Stimulated activated CD4-positive, alpha-beta T cell treated with anti-CD3 and anti-CD28 coated beads, Interleukin-4, amount 100 ng/mL, for 24 hours (primary cell): Measurements from ENCODE around the gene THEM4.

Experiments used
- DNase-seq: peaks from one replicate; pipeline ENCODE4 v3.0.0-alpha.2; 2020

THEM4 gene

DNA sequence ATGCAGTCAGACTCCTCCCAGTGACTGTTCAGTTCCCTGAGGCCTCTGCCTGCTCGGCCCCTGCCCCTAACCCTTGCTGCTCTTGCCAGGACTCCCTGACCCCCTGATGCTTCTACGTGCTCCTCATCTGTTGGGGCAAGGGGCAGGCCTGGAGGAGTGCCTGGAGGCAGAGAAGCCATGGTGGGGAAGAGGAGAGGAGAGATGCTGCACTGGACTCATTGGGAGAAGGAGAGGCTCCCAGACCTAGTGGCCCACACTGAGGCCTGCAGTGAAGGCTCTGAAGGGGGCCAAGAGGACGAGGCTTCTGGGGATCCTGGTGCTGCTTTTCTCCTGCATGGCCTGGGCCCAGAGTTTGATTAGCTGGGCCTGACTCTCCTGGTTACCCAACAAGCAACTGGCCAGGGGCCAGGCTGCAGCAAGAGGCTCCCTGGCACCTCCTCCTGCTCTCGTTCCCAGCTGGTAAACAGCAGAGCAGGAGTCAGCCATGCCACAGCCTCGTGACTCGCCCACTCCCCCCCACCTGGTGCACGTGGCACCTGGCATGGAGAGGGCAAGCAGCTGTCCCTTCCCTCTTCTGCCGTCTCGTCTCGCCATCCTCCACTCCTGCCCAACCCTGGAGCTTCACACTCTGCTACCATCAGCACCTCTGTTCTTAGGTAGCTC lies 76.9 kb downstream of the THEM4 start:
- no peak for DNase-seq

DNA sequence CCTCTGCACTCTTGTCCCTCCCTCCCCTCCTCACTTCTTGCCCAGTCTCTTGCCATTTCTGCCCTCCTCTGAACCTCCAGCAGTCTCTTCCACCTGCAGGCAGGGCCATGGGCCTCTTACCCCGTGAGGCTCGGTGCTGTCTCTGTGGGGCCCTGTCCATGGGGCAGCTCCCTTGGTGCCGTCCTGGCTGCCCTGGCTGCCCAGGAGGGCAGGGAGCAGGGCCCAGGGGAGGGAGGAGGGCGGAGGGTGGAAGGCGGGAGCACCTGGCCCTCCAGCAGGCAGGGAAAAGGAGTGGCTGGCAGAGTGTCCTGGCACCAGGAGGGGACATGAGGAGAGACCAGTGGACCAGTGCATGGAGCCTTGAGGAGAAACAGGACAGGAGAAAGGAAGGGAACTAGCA lies 77.7 kb downstream of the THEM4 start, which contains the start of gene RORC:
Gene RORC (minus strand): TSS at position 198 of the 400 bp plus-strand sequence. CDS start 38 bp downstream, at position 160.
- DNase-seq: no peak

DNA sequence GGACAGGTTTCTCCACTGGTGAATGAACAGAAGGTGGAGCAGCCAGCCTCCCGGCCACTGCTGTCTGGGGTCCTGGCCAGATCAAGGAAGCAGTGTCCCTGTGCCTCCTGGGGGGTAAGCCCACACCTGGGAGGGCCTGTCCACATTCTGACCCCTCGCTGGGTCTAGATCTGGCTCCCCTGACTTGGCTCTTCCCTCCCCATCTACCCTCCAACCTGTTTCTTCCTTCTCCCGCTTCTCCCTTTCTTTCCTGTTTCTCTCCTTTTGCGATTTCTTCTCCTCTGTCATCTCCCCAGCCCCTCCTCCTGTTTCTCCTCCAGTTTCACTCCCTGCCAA lies 78.1 kb downstream of the THEM4 start:
- no peak for DNase-seq

DNA sequence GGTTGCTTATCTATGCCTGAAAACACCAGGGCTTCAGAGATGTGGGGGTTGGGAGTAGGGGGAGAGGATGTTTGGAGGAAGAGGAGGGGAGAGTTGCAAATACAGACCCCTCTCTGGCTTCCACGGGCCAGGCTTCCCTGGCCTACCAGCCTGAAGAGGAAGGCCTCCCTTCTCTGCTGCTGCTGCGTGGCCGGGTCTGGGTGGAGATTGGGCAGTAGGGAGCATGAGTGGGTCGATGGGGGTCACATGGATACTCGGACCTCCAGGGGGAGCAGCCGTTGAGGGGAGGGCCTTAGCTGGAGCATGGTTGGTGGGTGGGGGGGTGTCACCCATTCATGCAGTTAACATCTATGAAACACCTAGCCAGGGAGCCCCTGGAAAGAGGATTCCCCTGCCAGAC lies 79.3 kb downstream of the THEM4 start:
- no peak for DNase-seq

DNA sequence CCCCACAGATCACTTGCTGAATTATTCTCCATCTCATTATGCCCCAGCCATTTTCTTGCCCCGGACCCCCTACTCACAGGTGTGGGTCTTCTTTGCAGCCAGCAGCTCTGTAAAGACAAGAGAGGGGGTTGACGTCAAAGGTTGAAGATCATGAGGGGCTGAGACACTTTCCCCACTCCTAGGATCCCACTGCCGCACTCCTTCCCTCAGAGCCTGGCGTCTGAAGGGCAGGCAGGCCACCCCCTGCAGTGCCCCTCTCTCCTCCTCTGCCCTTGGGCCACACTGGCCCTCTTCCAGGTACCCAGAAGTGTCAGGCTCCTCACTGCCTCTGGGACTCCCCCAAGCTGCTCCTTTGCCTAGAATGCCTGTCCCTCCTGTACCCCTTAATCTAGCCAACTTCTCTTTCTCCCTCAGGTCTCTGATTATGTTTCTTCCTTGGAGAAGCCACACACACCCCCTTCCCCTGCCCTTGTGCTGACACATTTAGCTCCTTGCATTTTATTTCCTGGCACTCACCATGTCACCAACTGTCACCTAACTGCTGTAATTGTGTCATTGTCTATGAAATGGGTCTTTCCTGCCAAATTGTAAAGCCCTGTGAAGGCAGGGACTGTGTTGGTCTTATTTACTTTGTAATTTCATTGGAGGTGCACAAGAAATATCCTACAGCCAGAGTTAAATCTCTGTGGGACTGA lies 79.8 kb downstream of the THEM4 start:
- DNase-seq: no peak

DNA sequence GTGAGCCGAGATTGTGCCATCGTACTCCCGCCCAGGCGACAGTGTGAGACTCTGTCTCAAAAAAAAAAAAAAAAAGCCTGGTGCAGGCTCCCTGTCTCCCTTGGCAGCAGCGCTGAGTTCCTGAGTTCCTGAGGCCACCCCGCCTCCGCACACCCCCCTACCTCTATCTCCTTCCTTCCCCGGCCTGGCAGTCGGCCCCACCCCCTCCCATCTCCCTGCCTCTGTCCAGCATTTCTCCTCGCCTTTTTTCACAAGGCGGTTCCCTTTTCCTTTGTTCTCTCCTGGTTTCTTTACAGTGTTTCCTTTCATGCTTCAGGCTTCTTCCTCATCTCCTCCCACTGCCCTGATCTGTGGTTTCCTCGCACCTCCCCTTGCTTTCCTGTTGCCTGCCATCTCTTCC lies 80.4 kb downstream of the THEM4 start:
- no peak for DNase-seq

DNA sequence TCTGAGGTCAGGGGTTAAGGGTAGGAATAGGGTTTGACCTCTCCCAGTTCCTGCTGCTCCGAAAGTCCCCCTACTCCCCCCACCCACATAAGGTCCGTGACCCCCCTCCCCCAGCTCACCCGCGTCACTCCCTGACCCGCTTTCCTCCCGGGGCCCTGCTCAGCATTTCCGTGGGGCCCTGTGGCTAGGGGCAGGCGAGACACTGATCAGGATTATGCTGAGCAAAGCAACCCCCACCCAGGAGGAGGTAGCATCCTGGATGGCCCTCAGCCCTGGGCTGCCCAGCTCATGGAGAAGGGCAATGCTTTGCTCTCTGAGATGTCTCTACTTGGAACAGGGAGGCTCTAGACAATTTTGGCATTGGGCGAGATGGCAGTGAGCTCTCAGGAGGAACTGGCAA lies 81.5 kb downstream of the THEM4 start:
- DNase-seq: no peak

DNA sequence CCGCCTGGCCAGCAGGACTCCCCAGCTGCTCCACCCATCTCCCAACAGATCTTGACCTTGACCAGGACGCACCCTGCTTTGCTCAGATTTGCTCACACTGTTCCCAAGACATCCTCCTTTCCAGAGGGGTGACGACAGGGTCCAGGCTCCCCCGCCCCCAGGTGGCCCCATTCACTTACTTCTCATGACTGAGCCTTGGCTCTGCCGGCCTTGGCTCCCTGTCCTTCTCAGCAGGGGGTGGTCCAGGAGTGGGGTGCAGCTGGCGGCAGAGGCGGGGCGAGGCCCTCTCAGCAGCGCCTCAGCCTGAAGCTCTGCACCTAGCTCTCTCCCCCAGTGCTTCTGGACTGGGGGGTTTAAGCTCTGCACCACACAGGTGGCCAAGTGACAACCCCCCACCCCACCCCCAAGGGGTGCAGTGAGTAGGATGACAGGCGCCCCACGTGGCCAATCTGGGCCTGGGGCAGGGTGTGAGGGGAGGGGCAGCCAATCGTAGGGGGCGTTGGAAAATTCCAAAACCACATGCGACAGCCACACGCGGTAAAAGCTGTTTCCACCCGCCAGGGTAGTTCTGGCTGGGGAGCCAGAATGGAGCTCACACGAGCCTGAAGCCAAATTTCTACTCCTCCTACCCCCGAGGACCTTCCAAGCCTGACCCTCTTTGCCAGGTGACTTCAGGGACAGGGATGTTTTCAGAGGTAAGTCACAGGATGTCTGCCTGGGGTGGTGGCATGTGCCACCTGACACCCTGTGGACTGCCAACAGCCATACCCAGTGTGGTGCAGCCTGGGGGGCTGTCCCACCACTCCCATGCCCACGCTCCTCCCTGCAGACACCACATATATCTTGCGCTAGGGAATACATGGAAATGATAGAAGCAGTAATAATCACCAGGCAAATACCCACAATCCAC lies 83.3 kb downstream of the THEM4 start:
- DNase-seq: peak; percentile 46

DNA sequence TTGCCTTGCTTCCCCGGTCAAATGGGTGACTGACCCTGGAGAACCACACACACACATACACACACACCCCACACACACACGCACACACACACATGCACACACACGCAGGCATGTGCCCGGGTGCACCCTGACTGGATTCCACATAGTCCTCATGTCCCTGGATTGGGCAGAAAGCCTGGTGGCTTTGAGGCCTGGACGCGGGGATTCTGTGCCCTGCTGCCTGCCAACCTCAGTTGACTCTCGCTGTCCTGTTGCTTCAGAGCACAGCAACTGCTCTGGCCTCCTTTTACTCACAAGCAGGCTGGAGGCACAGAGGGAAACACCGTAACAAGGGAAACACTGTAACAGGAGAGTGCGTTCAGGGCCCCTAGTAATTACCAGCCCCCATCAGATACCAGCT lies 84.1 kb downstream of the THEM4 start:
- no peak for DNase-seq
